ENCODE measurements around the gene CDKN2D.
A peak's percentile ranks its signal among the peaks of the same experiment; 100 is the strongest.

Gene CDKN2D

DNA sequence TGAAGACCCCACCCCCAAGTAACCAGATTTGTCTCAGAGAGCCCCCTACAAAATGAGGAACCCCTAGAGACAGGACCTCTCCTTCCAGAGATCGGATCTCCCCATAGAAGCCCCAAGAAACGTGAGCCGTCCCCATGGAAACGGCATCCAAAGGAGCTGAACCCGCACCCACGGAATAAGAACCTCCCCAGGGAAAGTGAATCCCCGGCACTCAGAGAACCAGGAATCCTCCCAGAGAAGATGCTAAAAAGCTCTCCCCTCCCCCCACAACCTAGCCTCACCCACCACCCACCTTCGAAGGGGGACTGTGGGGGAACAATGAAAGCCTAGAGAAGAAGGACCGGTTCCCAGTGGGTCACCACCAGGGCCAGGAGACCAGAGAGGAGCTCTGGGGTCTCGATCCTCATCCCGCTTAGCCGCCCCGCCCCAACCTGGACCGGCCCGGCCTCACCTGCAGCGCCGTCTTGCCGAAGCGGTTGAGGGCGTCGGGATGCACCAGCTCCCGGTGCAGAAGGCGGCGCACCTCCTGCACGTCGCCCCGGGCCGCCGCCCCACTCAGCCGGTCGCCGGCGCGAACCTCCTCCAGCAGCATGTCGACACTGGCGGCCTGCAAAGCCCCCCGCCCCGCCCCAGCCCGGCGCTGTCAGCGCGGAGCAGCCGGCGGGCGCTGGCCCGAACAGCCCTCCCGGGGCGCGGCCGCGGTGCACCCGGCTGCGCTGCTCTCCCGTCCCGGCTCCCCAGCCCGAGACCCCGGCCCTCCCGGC lies 535 bp downstream of the CDKN2D start:
- TF ChIP-seq EZH2 (IDR thresholded peaks at IDR 0.05): no peak
- no peak for TF ChIP-seq POLR2AphosphoS5 (IDR thresholded peaks at IDR 0.05; ENCODE audit: borderline replicate concordance, low read depth, low read length)
- TF ChIP-seq FOXP2 (optimal IDR thresholded peaks at IDR 0.05; ENCODE audit: control extremely low read depth, extremely low read length, insufficient read depth): no peak
- H3K9ac ChIP-seq (ENCODE audit: insufficient read length): no peak overlapping the region
- peaks cover 3% of the 10 kb centered on the region; the same call in 1 of the 2 replicates for H3K36me3 ChIP-seq (ENCODE audit: insufficient read depth, low read length)
- no peak overlapping the region for H3K27ac ChIP-seq
- DNase-seq (ENCODE audit: low read depth, low spot score): no peak
- H3K4me3 ChIP-seq: peak overlapping the region; percentile 98
- no peaks in the 10 kb centered on the region for H3K9me3 ChIP-seq (ENCODE audit: low read depth, low read length)

- no peak for TF ChIP-seq POLR2AphosphoS5 (IDR thresholded peaks at IDR 0.05; ENCODE audit: borderline replicate concordance, low read depth, low read length)
- no peak for TF ChIP-seq EZH2 (IDR thresholded peaks at IDR 0.05)
- TF ChIP-seq FOXP2 (optimal IDR thresholded peaks at IDR 0.05; ENCODE audit: control extremely low read depth, extremely low read length, insufficient read depth): no peak
- Histone ChIP-seq H3K9me3 (ENCODE audit: low read depth, low read length) (no peaks in the 10 kb centered on the region), H3K4me3 (peak overlapping the region; percentile 98), H3K36me3 (ENCODE audit: insufficient read depth, low read length) (peaks cover 5% of the 10 kb centered on the region), H3K9ac (ENCODE audit: insufficient read length) (no peak overlapping the region), H3K27ac (no peak overlapping the region)
- no peak for DNase-seq (ENCODE audit: low read depth, low spot score)
These were observed 1.1 kb downstream of the CDKN2D start for GRCh38 chr19:10567656-10568055.

DNA sequence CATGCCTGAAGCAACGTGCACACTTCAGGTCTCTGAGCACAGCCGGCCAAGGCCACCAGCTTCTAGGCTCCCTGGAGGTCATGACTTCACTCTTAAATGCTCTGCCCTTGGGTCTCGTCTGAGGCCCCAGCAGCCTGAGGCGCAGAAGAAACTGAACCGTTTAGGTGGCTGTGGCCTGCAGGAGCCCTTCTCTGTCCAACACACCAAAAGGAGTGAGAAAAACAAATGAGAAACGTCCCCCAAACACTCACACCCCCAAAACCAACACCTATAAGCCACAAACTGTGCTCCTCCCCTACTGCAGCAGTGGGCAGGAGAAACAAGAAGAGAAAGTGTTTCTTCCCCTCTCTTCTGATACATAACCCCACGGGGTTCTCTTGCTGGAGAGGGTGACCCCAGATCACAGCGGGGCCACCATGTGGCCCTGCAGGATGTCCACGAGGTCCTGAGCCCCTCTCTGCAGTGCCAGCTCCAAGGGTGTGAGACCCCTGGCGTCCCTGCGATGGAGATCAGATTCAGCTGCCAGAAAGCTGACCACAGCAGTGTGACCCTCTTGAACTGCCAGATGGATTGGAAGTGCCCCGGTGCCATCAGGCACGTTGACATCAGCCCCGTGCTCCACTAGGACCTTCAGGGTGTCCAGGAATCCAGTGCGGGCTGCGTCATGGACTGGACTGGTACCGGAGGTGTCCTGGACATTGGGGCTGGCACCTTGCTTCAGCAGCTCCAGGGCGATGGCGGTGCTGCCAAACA lies 1.9 kb downstream of the CDKN2D start:
- peaks cover 10% of the 10 kb centered on the region for H3K36me3 ChIP-seq (ENCODE audit: insufficient read depth, low read length)
- peak overlapping the region; percentile 89 for H3K27ac ChIP-seq
- TF ChIP-seq FOXP2 (optimal IDR thresholded peaks at IDR 0.05; ENCODE audit: control extremely low read depth, extremely low read length, insufficient read depth) (no peak), POLR2AphosphoS5 (IDR thresholded peaks at IDR 0.05; ENCODE audit: borderline replicate concordance, low read depth, low read length) (no peak), EZH2 (IDR thresholded peaks at IDR 0.05) (no peak)
- peak overlapping the region; percentile 11 for H3K9ac ChIP-seq (ENCODE audit: insufficient read length)
- peak overlapping the region; percentile 98 for H3K4me3 ChIP-seq
- DNase-seq (ENCODE audit: low read depth, low spot score): no peak
- H3K9me3 ChIP-seq (ENCODE audit: low read depth, low read length): no peaks in the 10 kb centered on the region

GRCh38 chr19:10566408-10566657 lies 2.4 kb downstream of the CDKN2D start:
- H3K4me3 ChIP-seq: peak overlapping the region; percentile 98
- no peaks in the 10 kb centered on the region for H3K9me3 ChIP-seq (ENCODE audit: low read depth, low read length)
- no peak for DNase-seq (ENCODE audit: low read depth, low spot score)
- TF ChIP-seq POLR2AphosphoS5 (IDR thresholded peaks at IDR 0.05; ENCODE audit: borderline replicate concordance, low read depth, low read length) (no peak), EZH2 (IDR thresholded peaks at IDR 0.05) (no peak), FOXP2 (optimal IDR thresholded peaks at IDR 0.05; ENCODE audit: control extremely low read depth, extremely low read length, insufficient read depth) (no peak)
- H3K9ac ChIP-seq (ENCODE audit: insufficient read length): peak overlapping the region; percentile 11
- peaks cover 15% of the 10 kb centered on the region for H3K36me3 ChIP-seq (ENCODE audit: insufficient read depth, low read length)
- peak overlapping the region; percentile 89 for H3K27ac ChIP-seq

GRCh38 chr19:10565567-10566407 lies 3.0 kb downstream of the CDKN2D start, which contains the start of gene KRI1:
Gene KRI1 (minus strand): TSS chr19:10566010. CDS start chr19:10565999, 11 bp downstream.
- TF ChIP-seq EZH2 (IDR thresholded peaks at IDR 0.05) (no peak), POLR2AphosphoS5 (IDR thresholded peaks at IDR 0.05; ENCODE audit: borderline replicate concordance, low read depth, low read length) (peak; percentile 96), FOXP2 (optimal IDR thresholded peaks at IDR 0.05; ENCODE audit: control extremely low read depth, extremely low read length, insufficient read depth) (peak; percentile 59)
- no peaks in the 10 kb centered on the region for H3K9me3 ChIP-seq (ENCODE audit: low read depth, low read length)
- peak within 1 kb of the TSS; percentile 98 for H3K4me3 ChIP-seq
- H3K27ac ChIP-seq: peak within 1 kb of the TSS; percentile 89
- DNase-seq (ENCODE audit: low read depth, low spot score): peak; percentile 90
- peaks cover 20% of the 10 kb centered on the region for H3K36me3 ChIP-seq (ENCODE audit: insufficient read depth, low read length)
- H3K9ac ChIP-seq (ENCODE audit: insufficient read length): peak within 1 kb of the TSS; percentile 91

GRCh38 chr19:10565028-10565566 lies 3.7 kb downstream of the CDKN2D start:
- H3K27ac ChIP-seq: peak overlapping the region; percentile 85
- TF ChIP-seq POLR2AphosphoS5 (IDR thresholded peaks at IDR 0.05; ENCODE audit: borderline replicate concordance, low read depth, low read length) (no peak), EZH2 (IDR thresholded peaks at IDR 0.05) (no peak), FOXP2 (optimal IDR thresholded peaks at IDR 0.05; ENCODE audit: control extremely low read depth, extremely low read length, insufficient read depth) (no peak)
- peak overlapping the region; percentile 98 for H3K4me3 ChIP-seq
- peaks cover 27% of the 10 kb centered on the region for H3K36me3 ChIP-seq (ENCODE audit: insufficient read depth, low read length)
- DNase-seq (ENCODE audit: low read depth, low spot score): no peak
- peak overlapping the region; percentile 91 for H3K9ac ChIP-seq (ENCODE audit: insufficient read length)
- H3K9me3 ChIP-seq (ENCODE audit: low read depth, low read length): no peaks in the 10 kb centered on the region

GRCh38 chr19:10562609-10563008 lies 6.2 kb downstream of the CDKN2D start:
- H3K4me3 ChIP-seq: no peak overlapping the region
- H3K36me3 ChIP-seq (ENCODE audit: insufficient read depth, low read length): peaks cover 47% of the 10 kb centered on the region

More at GRCh38 chr19:10562609-10563008, 6.2 kb downstream of the CDKN2D start:
- no peak overlapping the region for H3K9ac ChIP-seq (ENCODE audit: insufficient read length)
- no peak overlapping the region for H3K27ac ChIP-seq
- DNase-seq (ENCODE audit: low read depth, low spot score): no peak
- H3K9me3 ChIP-seq (ENCODE audit: low read depth, low read length): no peaks in the 10 kb centered on the region
- TF ChIP-seq EZH2 (IDR thresholded peaks at IDR 0.05) (no peak), FOXP2 (optimal IDR thresholded peaks at IDR 0.05; ENCODE audit: control extremely low read depth, extremely low read length, insufficient read depth) (no peak), POLR2AphosphoS5 (IDR thresholded peaks at IDR 0.05; ENCODE audit: borderline replicate concordance, low read depth, low read length) (no peak)
